Suprapubic skin (tissue), 4 donors: ENCODE data around the gene LYPD6B. TPM values are rescaled to one million over a fixed set of nuclear protein-coding genes. Genes with fewer than 3 reads are reported as not detected.
A peak's percentile ranks its signal among the peaks of the same experiment; 100 is the strongest.

Source experiments
- DNase-seq, 2 donors: peaks; one replicate each; pipeline ENCODE4 v3.0.0-alpha.2; 2019; ENCODE audit warnings: low spot score in 2 of 2
- H3K27ac ChIP-seq: fragments of 200-600 bp; sonication (generic); one replicate; pipeline ENCODE4 v1.5.1; 2019
- H3K27me3 ChIP-seq: fragments of 200-600 bp; sonication (generic); one replicate; pipeline ENCODE4 v1.5.1; 2019
- H3K36me3 ChIP-seq: fragments of 200-600 bp; sonication (generic); one replicate; pipeline ENCODE4 v1.5.1; 2019
- H3K4me1 ChIP-seq: fragments of 200-600 bp; sonication (generic); one replicate; pipeline ENCODE4 v1.5.1; 2019
- H3K4me3 ChIP-seq: fragments of 200-600 bp; sonication (generic); one replicate; pipeline ENCODE4 v1.5.1; 2019; ENCODE audit warnings: mild to moderate bottlenecking
- H3K9me3 ChIP-seq: fragments of 200-600 bp; sonication (generic); one replicate; pipeline ENCODE4 v1.5.1; 2019
- EP300 ChIP-seq: sonication (generic); formaldehyde crosslinking; IDR thresholded peaks from one replicate; pipeline ENCODE4 v1.6.1; 2017; ENCODE audit warnings: antibody characterized with exemption
- POLR2A ChIP-seq, 2 donors: fragments of 450-650 bp; IDR thresholded peaks; one replicate each; pipeline ENCODE4 v1.6.1; 2017; ENCODE audit warnings: antibody characterized with exemption in 2 of 2, mild to moderate bottlenecking in 2 of 2, moderate library complexity in 2 of 2
- POLR2AphosphoS5 ChIP-seq, 3 donors: sonication (generic); formaldehyde crosslinking; IDR thresholded peaks; one replicate each; pipeline ENCODE4 v1.6.1; 2017; ENCODE audit warnings: antibody characterized with exemption in 3 of 3
- whole genome bisulfite sequencing: methylation state at CpG from one replicate; pipeline ENCODE4 v1.1.5; 2018; 5-methylcytosine and 5-hydroxymethylcytosine counted together
- total RNA-seq, 4 donors: library from RNA; depleted of rRNA; stranded (reverse); fragments of >200 nt; gene quantifications; one replicate each; pipeline ENCODE4 v1.1.0, GENCODE V29; 2016
- TF ChIP-seq, protein P1 (sequence below), 2 donors: fragments of 200-600 bp in 1 of 2; fragments of 450-650 bp in 1 of 2; sonication (generic) in 1 of 2; IDR thresholded peaks; one replicate each; pipeline ENCODE4 v1.5.1; 2016 to 2019; ENCODE audit warnings: antibody characterized with exemption in 2 of 2, mild to moderate bottlenecking in 1 of 2, moderate library complexity in 1 of 2

Gene LYPD6B
- total RNA-seq, 4 donors from 2014 or later, result 83.7 to 129 (median 97.7) TPM

DNA sequence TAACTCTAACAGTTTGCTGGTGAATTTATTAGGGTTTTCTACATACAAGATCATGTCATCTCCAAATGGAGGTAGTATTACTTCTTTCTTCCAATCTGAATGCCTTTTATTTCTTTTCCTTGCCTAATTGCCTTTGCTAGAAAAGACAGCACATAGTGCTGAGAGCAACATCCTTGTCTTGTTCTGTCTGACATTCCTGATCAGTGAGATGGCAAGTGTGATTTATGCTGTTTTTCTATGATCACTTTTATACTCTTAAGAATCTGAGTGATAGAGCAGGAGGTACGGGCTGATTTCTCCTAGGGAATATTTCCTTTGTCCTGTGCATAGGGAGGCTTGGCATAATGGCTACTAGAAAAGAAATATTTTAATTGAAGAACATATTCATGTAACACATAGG is 17.3 kb downstream of the LYPD6B start:
- H3K36me3 ChIP-seq, result no peaks in the 10 kb centered on the region
- no peak for DNase-seq
- H3K4me1 ChIP-seq, result peaks cover 13% of the 10 kb centered on the region
- TF ChIP-seq POLR2AphosphoS5 (IDR thresholded peaks at IDR 0.05), result no peak
- no peak for TF ChIP-seq POLR2A (IDR thresholded peaks at IDR 0.05)
- no peak for TF ChIP-seq EP300
- TF ChIP-seq, protein P1, sequence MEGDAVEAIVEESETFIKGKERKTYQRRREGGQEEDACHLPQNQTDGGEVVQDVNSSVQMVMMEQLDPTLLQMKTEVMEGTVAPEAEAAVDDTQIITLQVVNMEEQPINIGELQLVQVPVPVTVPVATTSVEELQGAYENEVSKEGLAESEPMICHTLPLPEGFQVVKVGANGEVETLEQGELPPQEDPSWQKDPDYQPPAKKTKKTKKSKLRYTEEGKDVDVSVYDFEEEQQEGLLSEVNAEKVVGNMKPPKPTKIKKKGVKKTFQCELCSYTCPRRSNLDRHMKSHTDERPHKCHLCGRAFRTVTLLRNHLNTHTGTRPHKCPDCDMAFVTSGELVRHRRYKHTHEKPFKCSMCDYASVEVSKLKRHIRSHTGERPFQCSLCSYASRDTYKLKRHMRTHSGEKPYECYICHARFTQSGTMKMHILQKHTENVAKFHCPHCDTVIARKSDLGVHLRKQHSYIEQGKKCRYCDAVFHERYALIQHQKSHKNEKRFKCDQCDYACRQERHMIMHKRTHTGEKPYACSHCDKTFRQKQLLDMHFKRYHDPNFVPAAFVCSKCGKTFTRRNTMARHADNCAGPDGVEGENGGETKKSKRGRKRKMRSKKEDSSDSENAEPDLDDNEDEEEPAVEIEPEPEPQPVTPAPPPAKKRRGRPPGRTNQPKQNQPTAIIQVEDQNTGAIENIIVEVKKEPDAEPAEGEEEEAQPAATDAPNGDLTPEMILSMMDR (IDR thresholded peaks at IDR 0.05), result no peak
- H3K27ac ChIP-seq, result no peak overlapping the region
- 52% methylated on average over 1 of the region's 1 CpG for WGBS
- no peaks in the 10 kb centered on the region for H3K27me3 ChIP-seq
- H3K4me3 ChIP-seq, result no peak overlapping the region
- no peaks in the 10 kb centered on the region for H3K9me3 ChIP-seq

DNA sequence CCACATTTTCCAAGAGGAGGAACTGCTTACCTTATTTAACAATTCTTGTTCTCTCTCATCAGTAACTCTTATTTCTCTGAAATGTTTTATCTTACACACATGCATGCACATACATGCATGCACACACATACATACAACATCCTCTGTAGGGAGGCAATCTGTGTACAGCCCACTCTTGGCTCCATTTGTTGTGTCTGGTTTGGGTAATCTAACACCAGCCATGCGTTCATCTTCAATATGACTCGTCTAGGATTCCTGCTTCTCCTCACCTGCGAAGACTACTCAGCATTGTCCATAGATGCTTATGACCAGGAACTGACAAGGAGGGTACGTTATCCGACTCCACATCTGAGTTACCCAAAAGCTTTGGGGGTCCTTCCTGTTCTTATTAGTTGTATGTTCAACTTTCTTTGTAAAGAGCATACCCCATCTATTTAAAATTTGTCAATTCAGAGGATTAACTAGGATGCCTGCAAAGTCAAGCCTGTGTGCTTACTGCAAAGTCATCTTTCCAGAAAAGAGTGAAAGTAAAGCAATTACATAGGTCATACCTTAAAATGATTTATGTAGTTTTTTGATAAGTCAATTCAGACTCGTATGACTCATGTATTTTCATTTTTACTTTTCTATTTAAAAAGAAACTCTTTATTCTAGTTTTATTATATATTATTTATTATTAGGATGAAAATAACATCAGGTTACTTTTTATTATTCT is 18.2 kb downstream of the LYPD6B start:
- Histone ChIP-seq H3K4me3 (no peak overlapping the region), H3K9me3 (no peaks in the 10 kb centered on the region), H3K36me3 (no peaks in the 10 kb centered on the region), H3K27ac (no peak overlapping the region), H3K27me3 (no peaks in the 10 kb centered on the region), H3K4me1 (peaks cover 16% of the 10 kb centered on the region)
- no peak for DNase-seq
- TF ChIP-seq POLR2AphosphoS5 (IDR thresholded peaks at IDR 0.05), result no peak
- TF ChIP-seq, protein P1 (IDR thresholded peaks at IDR 0.05), result no peak
- TF ChIP-seq POLR2A (IDR thresholded peaks at IDR 0.05), result no peak
- no peak for TF ChIP-seq EP300
- WGBS, result 79% methylated on average over 6 of the region's 6 CpGs

DNA sequence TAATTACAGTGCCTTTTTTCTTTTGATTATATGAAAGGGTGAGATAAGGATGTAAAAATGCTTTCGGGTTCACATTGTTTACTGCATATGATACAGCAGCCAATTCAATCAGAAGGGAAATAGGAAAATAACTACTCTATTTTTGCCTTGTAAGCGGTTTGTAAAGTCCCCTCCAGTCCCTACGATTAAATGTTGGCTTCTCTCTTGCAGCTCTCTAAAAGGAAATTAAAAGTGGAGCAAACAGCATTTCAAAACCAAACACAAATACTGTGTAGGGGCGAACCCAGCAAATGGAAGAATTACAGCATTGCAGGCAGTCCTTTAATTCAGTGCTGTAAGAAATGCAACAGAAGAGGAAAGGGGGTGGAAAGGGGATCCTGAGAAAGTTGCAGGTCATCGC is 18.9 kb downstream of the LYPD6B start:
- H3K27me3 ChIP-seq, result no peaks in the 10 kb centered on the region
- DNase-seq, result no peak
- no peak overlapping the region for H3K27ac ChIP-seq
- peaks cover 16% of the 10 kb centered on the region for H3K4me1 ChIP-seq
- WGBS, result 52% methylated on average over 5 of the region's 5 CpGs
- TF ChIP-seq, protein P1 (IDR thresholded peaks at IDR 0.05), result no peak
- TF ChIP-seq POLR2AphosphoS5 (IDR thresholded peaks at IDR 0.05) (no peak), POLR2A (IDR thresholded peaks at IDR 0.05) (no peak), EP300 (no peak)
- no peaks in the 10 kb centered on the region for H3K9me3 ChIP-seq
- H3K36me3 ChIP-seq, result no peaks in the 10 kb centered on the region
- no peak overlapping the region for H3K4me3 ChIP-seq

DNA sequence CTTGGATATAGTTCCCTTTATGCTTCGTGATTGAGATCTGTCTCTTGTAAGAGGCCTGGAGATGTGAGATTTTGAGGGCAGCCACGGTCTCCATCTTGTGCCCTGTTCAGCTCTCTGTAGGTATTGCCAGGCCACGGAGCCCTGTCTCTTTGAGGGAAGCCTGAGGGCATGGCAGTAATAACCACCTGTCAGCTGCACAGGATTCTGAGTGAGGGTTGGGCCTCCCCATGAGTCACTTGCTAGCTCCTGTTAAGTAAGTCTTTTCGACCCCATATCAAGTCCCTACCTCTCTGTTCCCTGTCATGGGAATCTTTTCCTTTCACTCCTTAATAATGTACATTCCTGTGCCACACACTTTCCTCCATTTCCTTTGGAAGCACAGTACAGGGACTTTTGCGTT is 20.4 kb downstream of the LYPD6B start:
- no peaks in the 10 kb centered on the region for H3K9me3 ChIP-seq
- H3K27ac ChIP-seq, result no peak overlapping the region
- peaks cover 21% of the 10 kb centered on the region for H3K4me1 ChIP-seq
- WGBS, result 67% methylated on average over 5 of the region's 5 CpGs
- no peaks in the 10 kb centered on the region for H3K36me3 ChIP-seq
- no peak for TF ChIP-seq EP300
- TF ChIP-seq POLR2A (IDR thresholded peaks at IDR 0.05), result no peak
- TF ChIP-seq, protein P1 (IDR thresholded peaks at IDR 0.05), result no peak
- TF ChIP-seq POLR2AphosphoS5 (IDR thresholded peaks at IDR 0.05), result no peak
- no peak for DNase-seq
- no peaks in the 10 kb centered on the region for H3K27me3 ChIP-seq
- H3K4me3 ChIP-seq, result no peak overlapping the region

DNA sequence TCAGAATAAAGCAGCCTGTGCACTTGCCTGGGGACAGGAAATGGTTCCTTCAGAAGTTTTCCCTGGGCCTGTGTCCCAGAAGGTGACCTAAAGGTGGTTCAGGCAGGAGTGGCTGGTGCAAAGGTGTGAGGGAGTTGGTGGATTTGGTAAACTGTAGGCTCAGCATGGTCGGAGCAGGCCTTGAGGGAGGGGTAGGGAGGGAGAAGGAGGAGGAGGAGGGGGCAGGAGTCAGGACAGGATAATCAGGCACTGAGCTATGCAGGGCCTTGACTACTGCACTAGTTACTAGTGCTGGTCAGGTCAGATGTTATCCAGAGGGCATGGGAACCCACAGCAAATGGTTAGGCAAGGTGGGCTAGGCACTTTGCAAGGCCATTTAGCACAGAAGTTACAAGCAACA is 21.3 kb downstream of the LYPD6B start:
- Histone ChIP-seq H3K9me3 (no peaks in the 10 kb centered on the region), H3K36me3 (no peaks in the 10 kb centered on the region), H3K27ac (peak overlapping the region; percentile 40), H3K4me3 (no peak overlapping the region), H3K4me1 (peaks cover 21% of the 10 kb centered on the region), H3K27me3 (no peaks in the 10 kb centered on the region)
- 47% methylated on average over 1 of the region's 1 CpG for WGBS
- DNase-seq, result no peak
- TF ChIP-seq POLR2AphosphoS5 (IDR thresholded peaks at IDR 0.05), result no peak
